Activated CD8-positive, alpha-beta memory T cell treated with anti-CD3 and anti-CD28 coated beads for 4 hours (primary cell): ENCODE results near the gene ASH1L.
"Not testable (repeated sequence)": the region's sequence is repeated elsewhere in the genome, so short reads cannot be mapped to it uniquely, and the experiment has no call there.

ENCODE experiments used
- DNase-seq, 2 donors: peaks; one replicate each; pipeline ENCODE4 v3.0.0-alpha.2; 2020; ENCODE audit warnings: low read depth in 2 of 2

The ASH1L gene

DNA sequence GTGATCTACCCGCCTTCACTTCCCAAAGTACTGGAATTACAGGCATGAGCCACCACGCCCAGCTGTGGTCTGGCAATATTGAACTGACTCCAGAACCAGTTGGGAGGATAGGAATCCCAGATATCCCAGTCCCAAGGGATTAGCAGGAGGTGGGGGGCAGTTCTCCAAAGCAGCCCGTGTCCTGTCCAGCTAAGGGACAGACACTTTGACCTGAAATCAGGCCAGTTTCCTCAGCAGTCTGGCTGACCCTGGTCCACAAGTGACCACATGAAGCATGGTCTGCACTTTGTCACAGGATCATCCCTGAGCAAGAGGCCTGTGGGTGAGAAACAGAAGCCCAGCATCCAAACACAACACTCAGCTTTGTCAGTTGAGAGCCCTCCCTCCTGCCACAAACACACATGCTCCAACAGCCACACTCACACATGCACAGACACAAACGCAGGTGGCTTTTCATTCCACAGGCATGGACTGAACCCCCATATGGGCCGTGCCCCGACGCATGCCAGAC lies 256.7 kb downstream of the ASH1L start:
- no peak for DNase-seq

DNA sequence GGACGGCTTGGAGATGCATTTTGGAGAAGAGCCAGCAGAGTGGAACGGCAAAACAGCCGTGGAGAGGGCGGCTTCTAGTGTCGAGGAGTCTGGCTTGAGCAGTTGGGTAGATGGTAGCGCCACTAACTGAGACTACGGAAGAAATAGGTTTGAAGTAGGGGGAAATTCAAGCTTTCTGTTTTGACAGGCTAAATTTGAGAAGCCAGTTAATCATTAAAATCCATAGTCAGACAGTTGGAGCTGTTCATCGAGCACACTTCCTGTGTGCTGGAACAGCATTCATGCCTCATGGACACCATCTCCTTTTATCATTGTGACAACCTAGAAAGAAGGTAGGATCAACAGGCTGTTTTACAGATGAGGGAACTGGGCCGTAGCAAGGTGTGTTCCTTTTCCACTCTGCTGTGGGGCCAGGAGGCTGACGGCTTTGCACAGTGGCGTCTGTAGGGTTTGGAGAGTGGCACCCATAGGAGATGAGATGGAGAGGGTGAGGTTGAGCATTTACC lies 258.0 kb downstream of the ASH1L start:
- no peak for DNase-seq

DNA sequence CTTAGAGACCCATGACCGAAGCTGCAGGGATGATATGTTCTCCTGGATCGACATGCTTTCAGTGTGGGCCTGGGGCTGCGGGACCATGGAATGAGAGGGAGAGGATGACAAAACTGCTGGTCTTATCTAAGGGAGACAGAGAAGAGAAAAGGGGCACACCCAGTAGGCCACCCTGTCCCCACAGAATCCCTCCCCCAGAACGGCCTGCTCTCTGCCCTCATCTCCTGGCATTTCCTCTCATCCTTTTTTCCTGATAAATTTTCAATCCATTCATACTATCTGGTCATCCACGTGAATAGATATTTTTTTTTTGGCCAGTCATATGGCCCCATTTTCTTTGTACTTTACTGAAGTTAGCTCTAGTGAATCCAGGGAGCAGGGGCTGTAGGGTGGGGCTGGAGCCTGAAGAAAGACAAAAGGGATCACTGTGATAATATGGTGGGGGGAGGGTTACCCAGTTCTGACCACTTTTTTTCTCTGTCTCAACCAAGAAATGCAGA lies 261.2 kb downstream of the ASH1L start, which contains the start of gene PKLR:
PKLR (minus strand) TSS at position 97 of the 500 bp plus-strand sequence; CDS start at position 54, 43 bp downstream.
- DNase-seq = no peak

DNA sequence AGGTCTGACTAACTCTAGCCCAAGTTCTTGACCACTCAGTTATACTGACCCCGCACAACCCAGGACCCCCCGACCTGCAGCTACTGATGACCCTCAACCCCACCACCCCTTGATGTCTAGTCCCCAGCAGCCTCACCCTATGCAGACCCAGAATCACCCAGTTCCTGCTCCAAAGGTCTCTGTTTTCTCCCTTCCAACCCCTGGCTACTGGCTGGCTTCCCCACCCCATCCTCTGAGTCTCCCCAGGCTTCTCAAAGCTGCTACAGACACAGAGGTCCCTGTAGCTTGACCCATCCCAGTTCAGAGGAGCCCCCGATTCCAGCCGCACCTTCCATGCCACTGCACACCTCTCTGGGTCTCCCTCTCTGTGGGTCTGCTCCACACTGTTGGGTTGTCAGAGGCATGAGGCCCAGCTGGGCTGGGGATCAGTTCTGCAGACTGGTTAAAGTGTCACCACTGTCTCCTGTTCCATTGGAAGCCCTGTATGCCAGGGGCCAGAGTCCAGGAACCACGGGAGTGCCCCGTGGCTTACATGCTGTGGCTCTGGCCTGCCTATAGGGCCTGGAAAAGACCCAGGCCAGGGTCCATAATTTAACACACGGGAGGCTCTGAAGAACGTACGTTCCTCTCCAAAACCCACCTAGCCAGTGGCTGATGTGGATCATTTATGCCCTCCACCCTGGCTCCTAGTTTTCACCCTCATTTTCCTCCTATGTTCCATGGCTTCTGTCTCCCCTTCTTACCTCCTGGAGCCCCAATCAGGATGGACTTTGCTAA lies 261.9 kb downstream of the ASH1L start:
- DNase-seq = no peak

DNA sequence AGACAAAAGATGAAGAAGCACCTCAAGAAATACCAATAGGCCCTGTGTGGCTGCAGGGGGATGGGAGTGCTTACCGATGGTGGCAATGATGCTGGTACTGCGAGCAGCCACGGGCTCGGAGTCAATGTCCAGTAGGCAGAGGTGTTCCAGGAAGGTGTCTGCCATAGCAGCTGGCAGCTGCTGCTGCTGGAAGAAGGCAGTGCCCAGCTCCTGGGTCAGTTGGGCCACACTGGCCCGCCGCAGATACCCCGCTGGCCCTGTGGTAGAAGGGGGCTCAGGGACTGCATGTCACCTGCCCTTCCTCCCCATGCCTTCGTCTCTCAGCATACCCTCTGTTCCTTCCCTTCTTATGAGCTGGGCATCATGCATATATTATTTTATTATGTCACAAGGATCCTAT lies 262.6 kb downstream of the ASH1L start:
- no peak for DNase-seq

DNA sequence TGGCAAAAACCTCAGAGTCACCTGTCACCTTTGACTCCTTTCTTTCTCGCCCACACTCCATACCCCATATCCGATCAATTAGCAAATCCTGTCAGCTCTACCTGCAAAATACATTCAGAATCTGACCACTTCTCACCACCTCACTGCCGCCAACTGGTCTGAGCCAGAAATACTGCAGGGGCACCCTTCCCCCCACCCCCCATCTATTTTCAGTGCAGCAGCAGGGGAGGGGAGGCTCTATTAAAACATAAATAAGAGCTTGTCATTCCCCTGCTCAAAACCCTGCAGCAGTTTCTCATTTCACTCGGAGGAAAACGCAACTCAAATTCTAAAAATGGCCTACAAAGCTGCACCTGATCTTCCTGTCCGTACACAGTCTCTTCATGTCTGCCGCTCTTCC lies 265.2 kb downstream of the ASH1L start:
- no peak for DNase-seq

DNA sequence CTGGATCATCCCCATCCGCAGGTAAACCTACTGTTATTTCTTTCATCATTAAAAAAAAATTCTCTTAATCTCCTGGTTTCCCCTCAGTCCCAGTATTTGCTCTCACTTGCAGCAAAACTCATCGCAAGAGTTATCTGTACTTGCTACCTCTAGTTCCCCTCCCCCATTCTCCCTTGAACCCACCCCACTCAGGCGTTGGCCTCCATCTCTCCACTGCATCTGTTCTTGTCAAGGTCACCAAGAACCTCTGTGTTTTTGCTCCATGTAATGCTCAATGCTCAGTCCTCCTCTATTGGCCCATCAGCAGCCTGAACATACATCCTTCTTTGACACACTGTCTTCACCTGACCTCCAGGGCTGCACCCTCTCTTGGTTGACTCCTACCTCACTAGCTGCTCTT lies 265.9 kb downstream of the ASH1L start:
- DNase-seq = no peak

DNA sequence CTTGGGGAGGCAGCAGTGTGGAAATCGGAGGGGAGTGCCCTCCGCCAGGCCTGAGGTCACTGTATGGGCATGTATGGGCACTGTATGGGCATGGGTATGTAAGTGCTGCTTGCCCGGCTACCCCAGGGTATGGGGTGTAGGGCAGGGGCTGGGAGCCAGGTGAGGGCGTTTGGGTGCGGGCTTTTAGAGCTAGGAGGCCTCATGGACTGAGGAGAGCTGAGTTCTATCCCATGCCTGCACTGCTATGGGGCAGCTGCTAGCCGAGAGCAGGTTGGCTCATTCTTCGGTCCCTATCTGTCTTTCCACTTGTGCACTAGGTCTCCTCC lies 266.7 kb downstream of the ASH1L start:
- DNase-seq = no peak

DNA sequence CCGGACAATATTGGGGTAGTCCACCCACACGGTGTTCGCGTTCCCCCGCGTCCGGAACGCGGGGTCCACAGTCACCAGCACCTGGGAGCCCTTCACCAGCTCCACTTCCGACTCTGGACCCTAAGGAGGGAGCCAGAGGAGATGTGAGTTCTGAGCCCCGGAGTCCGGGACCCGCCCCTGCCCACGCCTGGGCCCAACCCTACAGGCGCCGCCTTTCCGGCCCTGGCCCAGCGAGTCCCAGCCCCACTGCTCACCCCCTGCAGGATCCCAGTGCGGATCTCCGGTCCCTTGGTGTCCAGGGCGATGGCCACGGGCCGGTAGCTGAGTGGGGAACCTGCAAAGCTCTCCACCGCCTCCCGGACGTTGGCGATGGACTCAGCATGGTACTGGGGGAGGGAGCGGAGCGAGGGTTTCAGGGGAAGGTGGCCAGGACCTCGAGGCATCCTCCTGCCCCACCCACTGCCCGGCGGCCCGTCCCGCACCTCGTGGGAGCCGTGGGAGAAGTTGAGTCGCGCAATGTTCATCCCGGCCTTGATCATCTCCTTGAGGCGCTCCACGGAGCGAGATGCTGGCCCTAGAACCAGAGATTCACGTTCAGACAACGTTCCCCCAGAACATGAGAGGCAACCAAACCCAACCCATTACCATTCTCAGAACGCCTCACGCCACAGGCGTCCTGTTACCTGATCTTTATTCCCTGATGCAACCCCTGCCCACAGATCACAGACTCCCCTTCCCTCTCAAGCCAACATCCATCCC lies 267.2 kb downstream of the ASH1L start:
- no peak for DNase-seq

DNA sequence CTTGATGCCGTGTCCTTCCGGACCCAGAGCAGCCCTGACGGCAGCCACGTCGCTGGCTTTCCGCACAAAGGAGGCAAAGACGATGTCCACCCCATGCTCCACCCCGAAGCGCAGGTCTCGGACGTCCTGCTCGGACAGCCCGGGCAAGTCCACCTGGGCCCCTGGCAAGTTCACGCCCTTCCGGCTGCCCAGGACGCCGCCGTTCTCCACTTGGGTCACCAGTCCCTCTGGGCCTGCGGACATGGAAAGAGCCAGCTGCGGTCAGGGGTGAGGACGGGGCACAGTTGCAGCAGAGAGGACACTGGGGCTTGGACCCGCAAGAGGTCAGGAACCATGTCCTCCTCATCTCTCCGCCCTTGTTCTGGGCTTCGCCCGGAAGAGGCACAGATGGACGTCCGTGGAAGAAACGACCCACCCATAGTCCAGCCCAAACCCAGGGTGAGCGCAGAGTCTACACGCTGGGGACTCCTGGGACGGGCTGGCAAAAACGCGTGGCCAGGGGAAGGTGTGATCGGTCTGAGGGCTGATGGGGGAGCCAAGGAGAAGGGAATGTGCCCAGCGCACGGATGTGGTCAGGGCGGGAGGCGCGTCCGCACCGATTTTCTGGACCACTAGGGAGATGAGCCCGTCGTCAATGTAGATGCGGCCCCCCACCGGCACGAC lies 268.0 kb downstream of the ASH1L start:
- DNase-seq = no peak

DNA sequence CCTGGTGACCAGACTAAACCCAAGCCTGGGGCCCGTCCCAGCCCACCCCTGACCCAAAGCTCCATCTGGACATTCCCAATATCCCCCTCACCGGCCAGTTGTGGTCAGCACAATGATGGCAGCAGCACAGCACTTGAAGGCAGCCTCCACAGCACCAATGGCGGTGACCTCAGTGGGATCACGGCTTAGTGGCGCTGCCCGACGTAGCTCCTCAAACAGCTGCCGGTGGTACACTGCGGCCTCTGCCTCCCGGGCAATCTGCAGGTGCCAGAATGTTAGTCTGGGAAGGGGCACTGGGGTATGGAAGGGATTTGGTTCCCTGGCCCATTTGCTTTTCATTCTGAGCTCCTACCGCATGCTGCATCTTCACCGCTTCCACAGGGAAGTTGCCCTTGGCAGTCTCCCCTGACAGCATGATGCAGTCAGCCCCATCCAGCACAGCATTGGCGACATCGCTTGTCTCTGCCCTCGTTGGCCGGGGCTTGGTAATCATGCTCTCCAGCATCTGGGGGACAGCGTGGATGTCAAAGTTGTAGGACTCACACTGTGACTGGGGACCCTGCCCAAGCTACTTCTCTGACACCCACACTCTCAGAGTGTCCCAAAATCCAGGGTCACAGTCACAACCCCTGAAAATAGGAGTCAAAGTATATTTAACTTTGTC lies 269.4 kb downstream of the ASH1L start:
- no peak for DNase-seq

DNA sequence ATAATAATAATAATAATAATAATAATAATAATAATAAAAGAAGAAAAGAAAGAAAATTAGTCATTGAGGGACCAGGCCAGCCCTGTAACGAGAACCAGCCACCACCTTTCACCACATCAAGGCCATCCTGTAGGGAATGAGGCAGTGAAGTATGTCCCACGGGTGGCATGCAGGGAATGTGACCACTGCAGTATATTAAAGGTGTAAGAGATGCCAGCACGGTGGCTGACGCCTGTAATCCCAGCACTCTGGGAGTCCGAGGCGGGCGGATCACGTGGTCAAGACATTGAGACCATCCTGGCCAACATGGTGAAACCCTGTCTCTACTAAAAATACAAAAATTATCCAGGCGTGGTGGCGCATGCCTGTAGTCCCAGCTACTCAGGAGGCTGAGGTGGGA lies 271.6 kb downstream of the ASH1L start:
- DNase-seq = not testable (repeated sequence)

DNA sequence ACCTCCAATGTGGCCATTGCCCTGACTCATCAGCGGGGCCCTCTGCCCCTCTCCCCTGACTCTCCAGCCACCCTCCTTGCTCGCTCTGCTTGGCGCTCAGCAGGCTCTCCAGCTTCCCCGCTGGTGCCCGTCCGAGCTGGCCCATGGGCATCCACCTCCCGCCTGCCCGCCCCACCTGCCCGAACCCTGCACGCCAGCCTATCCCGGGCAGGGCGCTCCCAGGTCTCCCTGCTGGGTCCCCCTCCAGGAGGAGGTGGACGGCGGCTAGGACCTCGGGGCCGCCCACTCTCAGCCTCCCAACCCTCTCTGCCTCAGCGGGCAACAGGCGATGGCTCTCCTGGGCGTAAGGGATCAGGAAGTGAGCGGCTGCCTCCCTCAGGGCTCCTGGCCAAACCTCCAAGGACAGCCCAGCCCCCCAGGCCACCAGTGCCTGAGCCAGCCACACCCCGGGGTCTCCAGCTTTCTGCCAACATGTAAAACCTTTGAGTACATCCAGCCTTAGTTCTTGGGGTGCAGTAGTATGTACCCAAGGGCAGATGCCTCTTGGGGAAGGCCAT lies 274.5 kb downstream of the ASH1L start:
- DNase-seq = no peak

DNA sequence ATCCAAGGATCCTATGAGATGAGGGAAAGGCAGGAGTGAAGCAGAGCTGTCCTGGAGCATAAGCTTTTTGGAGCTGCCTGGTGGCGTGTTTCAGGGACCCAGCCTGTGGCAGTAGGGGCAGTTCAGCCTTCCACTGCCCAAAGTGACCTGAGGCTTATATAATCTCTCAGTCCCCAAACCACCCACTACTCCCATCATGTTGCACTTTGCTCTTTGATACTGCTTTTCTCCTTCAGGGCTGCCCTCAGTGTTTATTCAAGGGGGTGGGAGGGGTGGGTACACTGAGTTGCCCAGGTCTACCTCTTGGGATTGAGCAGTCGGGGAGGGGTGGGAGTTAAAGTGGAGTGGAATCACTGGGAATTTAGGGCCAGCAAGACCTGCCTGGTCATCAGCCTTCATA lies 276.1 kb downstream of the ASH1L start:
- no peak for DNase-seq

DNA sequence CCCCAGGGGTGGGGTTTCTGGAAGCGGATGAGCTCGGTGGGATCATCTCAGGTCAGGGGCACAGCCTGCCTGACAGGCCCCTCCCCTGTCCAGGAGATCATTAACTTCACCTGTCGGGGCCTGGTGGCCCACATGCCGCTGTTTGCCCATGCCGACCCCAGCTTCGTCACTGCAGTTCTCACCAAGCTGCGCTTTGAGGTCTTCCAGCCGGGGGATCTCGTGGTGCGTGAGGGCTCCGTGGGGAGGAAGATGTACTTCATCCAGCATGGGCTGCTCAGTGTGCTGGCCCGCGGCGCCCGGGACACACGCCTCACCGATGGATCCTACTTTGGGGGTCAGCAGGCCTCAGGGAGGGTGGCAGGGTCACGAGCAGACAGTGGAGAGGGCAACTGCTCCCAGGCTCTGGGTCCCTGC lies 277.0 kb downstream of the ASH1L start:
- no peak for DNase-seq
